ENCODE results near the gene MBTPS2.

DNA sequence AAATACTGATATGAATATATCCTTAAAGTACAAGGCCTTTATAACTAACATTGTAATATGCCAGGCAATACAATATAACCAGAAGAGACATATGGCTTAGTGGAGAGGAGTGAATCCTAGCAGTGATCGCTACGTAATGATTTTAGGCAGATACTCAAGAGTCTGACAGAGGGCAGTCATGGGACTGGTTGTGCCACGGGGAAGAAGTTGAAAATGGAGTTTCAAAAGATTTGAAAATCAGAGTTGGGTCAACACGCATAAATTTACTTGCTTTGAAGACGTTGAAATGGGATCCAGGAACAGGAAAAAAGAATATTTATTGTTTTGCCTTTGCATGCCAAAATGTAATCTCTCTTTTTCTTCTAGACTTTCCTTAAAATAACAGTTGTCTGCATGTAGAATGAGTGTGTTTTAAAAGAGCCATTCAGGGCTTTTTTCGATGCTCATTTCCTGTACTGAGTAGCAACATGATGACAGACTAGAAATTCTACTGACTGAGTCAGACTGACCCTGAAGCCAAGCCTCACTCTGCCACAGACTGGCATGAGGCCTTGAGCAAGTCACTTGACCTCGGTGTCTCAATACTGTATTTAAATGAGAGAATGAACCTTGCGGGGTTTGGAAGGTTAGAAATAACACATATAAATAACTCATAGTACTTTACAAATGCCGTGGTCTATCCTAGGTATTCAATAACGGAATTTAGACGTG lies 93.0 kb downstream of the MBTPS2 start:
- TF ChIP-seq POLR2A (conservative IDR thresholded peaks at IDR 0.05) (no peak), ZNF644 (tag; IDR thresholded peaks at IDR 0.05; ENCODE audit: low read depth) (no peak), DIDO1 (tag; IDR thresholded peaks at IDR 0.05; ENCODE audit: low read depth) (no peak), ZZZ3 (IDR thresholded peaks at IDR 0.05) (no peak), ZNF174 (CRISPR knock-in tag; IDR thresholded peaks at IDR 0.05) (no peak), POLR2AphosphoS5 (IDR thresholded peaks at IDR 0.05; ENCODE audit: control insufficient read depth, insufficient read depth, low read depth, low read length) (no peak), DNMT1 (IDR thresholded peaks at IDR 0.05) (no peak)
- TF ChIP-seq, protein P1, sequence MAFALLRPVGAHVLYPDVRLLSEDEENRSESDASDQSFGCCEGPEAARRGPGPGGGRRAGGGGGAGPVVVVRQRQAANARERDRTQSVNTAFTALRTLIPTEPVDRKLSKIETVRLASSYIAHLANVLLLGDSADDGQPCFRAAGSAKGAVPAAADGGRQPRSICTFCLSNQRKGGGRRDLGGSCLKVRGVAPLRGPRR (CRISPR knock-in tag; IDR thresholded peaks at IDR 0.05) = no peak
- TF ChIP-seq, protein P2, sequence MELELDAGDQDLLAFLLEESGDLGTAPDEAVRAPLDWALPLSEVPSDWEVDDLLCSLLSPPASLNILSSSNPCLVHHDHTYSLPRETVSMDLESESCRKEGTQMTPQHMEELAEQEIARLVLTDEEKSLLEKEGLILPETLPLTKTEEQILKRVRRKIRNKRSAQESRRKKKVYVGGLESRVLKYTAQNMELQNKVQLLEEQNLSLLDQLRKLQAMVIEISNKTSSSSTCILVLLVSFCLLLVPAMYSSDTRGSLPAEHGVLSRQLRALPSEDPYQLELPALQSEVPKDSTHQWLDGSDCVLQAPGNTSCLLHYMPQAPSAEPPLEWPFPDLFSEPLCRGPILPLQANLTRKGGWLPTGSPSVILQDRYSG (tag; conservative IDR thresholded peaks at IDR 0.05; ENCODE audit: low read depth) = no peak

All from K562 (cell line).